HCT116 (cell line): ENCODE results near the gene IPO11. TPM values are rescaled to one million over a fixed set of nuclear protein-coding genes. Genes with fewer than 3 reads are reported as not detected.

Experiments used
- total RNA-seq: library from RNA; stranded (reverse); gene quantifications from one replicate; pipeline ENCODE4 v1.2.1, GENCODE V29; 2021; ENCODE audit not compliant: unreplicated experiment

Gene IPO11
- total RNA-seq, 1 experiment from 2014 or later = 55.1 TPM

Other genes with a start within 250 kb of the IPO11 start
- 42.9 TPM for gene KIF2A, start 106.6 kb upstream of the IPO11 start, total RNA-seq
- gene DIMT1, start 8.9 kb upstream of the IPO11 start, total RNA-seq = 43.5 TPM
- gene LRRC70, start 166.1 kb downstream of the IPO11 start, total RNA-seq = 0.37 TPM